ENCODE measurements around the gene TP53AIP1.

Gene TP53AIP1

DNA sequence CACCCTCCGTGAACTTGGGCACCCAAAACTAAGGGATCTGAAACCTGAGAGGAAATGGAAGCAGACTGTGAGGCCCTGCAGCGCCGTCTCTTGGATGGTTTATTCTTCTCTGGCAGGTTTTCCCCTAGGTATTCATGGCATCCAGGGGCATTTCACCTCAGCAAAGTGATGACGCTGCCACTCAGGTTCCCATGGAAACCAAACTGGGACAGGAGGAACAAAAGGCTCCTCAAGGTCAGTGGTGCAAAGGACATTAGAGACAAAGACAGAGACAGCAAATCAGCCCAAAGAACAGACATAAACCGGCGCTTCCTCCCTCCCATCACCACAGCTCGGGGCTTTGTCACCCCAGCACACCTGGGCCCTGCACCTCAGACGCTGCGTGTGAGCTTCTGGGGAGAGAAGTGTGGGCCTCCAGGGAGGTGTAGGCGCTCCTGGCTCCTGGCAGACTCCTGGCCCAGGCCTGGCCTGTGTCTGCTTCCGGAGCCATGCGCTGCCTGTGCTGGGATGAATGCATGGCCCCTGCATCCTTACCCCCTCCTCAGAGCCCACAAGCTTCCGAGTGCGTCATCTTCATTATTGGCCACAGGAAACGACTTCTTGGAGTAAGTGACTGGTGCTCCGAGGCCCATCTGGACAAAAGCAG is 5.9 kb downstream of the TP53AIP1 start:
- H3K27me3 ChIP-seq (ENCODE audit: control insufficient read depth in 2 of 2, insufficient read depth in 2 of 2, low read length in 2 of 2) = peaks cover 0 to 2% of the 10 kb centered on the region in 2 donors
- H3K4me3 ChIP-seq (ENCODE audit: low read length in 2 of 2) = no peak overlapping the region
- H3K36me3 ChIP-seq (ENCODE audit: control insufficient read depth in 2 of 2, insufficient read depth in 2 of 2, low read length in 2 of 2) = no peaks in the 10 kb centered on the region
- no peaks in the 10 kb centered on the region for H3K4me1 ChIP-seq (ENCODE audit: control insufficient read depth in 2 of 2, insufficient read depth in 2 of 2, low read length in 2 of 2)
- no peak overlapping the region for H3K9ac ChIP-seq (ENCODE audit: low read depth in 1 of 2, low read length in 2 of 2)
- H3K27ac ChIP-seq (ENCODE audit: low read depth in 2 of 2, low read length in 2 of 2) = no peak overlapping the region
- H3K9me3 ChIP-seq (ENCODE audit: control insufficient read depth in 2 of 2, low read length in 2 of 2) = no peaks in the 10 kb centered on the region

- no peaks in the 10 kb centered on the region for H3K36me3 ChIP-seq (ENCODE audit: control insufficient read depth in 2 of 2, insufficient read depth in 2 of 2, low read length in 2 of 2)
- no peak overlapping the region for H3K27ac ChIP-seq (ENCODE audit: low read depth in 2 of 2, low read length in 2 of 2)
- H3K9me3 ChIP-seq (ENCODE audit: control insufficient read depth in 2 of 2, low read length in 2 of 2) = no peaks in the 10 kb centered on the region
- no peak overlapping the region for H3K9ac ChIP-seq (ENCODE audit: low read depth in 1 of 2, low read length in 2 of 2)
- no peaks in the 10 kb centered on the region for H3K4me1 ChIP-seq (ENCODE audit: control insufficient read depth in 2 of 2, insufficient read depth in 2 of 2, low read length in 2 of 2)
- H3K27me3 ChIP-seq (ENCODE audit: control insufficient read depth in 2 of 2, insufficient read depth in 2 of 2, low read length in 2 of 2) = no peaks in the 10 kb centered on the region
- H3K4me3 ChIP-seq (ENCODE audit: low read length in 2 of 2) = no peak overlapping the region
Measured at GRCh38 chr11:128934926-128935325, 7.7 kb downstream of the TP53AIP1 start.

DNA sequence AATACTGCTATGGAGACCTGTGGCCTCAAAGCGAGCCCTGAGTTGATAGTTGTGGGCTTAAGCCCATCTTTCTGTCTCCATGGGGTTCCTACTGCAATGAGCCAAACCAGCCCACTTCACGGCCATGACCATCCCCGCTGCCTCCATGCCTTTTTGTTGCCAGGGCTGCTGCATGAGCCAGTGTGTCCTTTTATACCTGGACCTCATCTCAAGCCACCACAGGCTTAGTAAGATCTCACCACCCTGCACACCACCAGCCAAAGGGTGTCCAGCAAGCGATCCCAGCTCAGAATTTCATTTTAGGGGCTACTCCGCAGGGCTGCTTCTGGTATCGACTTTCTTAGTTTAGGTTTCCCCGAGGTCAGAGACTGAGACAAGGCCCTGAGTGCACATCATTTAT is 8.3 kb downstream of the TP53AIP1 start:
- no peak overlapping the region for H3K9ac ChIP-seq (ENCODE audit: low read depth in 1 of 2, low read length in 2 of 2)
- no peak overlapping the region for H3K27ac ChIP-seq (ENCODE audit: low read depth in 2 of 2, low read length in 2 of 2)

GRCh38 chr11:128933481-128934178 is 9.0 kb downstream of the TP53AIP1 start:
- no peak overlapping the region for H3K27ac ChIP-seq (ENCODE audit: low read depth in 2 of 2, low read length in 2 of 2)
- H3K4me3 ChIP-seq (ENCODE audit: low read length in 2 of 2) = no peak overlapping the region
- H3K4me1 ChIP-seq (ENCODE audit: control insufficient read depth in 2 of 2, insufficient read depth in 2 of 2, low read length in 2 of 2) = no peaks in the 10 kb centered on the region
- H3K9ac ChIP-seq (ENCODE audit: low read depth in 1 of 2, low read length in 2 of 2) = no peak overlapping the region
- H3K36me3 ChIP-seq (ENCODE audit: control insufficient read depth in 2 of 2, insufficient read depth in 2 of 2, low read length in 2 of 2) = no peaks in the 10 kb centered on the region
- H3K9me3 ChIP-seq (ENCODE audit: control insufficient read depth in 2 of 2, low read length in 2 of 2) = no peaks in the 10 kb centered on the region
- no peaks in the 10 kb centered on the region for H3K27me3 ChIP-seq (ENCODE audit: control insufficient read depth in 2 of 2, insufficient read depth in 2 of 2, low read length in 2 of 2)

More for the DNA sequence above, 8.3 kb downstream of the TP53AIP1 start:
- H3K4me3 ChIP-seq (ENCODE audit: low read length in 2 of 2) = no peak overlapping the region
- H3K27me3 ChIP-seq (ENCODE audit: control insufficient read depth in 2 of 2, insufficient read depth in 2 of 2, low read length in 2 of 2) = no peaks in the 10 kb centered on the region
- H3K4me1 ChIP-seq (ENCODE audit: control insufficient read depth in 2 of 2, insufficient read depth in 2 of 2, low read length in 2 of 2) = no peaks in the 10 kb centered on the region
- H3K36me3 ChIP-seq (ENCODE audit: control insufficient read depth in 2 of 2, insufficient read depth in 2 of 2, low read length in 2 of 2) = no peaks in the 10 kb centered on the region
- H3K9me3 ChIP-seq (ENCODE audit: control insufficient read depth in 2 of 2, low read length in 2 of 2) = no peaks in the 10 kb centered on the region

DNA sequence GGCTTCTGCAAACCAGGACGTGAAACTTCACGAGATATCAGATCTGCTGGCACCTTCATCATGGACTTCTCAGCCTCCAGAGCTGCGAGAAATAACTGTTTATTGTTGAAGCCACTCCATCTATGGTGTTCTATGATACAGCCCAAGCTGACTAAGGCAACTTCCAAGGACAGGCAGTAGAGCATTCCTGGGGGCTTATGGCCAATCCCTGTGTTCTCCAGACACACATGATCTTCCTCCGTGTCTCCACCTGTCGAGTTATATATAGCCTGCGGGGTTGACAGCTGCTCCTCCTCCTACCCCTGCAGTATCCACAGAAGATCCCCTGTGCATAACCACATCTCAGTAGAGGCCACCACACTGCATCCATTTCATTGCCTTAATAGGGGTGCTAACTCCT is 11.0 kb downstream of the TP53AIP1 start:
- Histone ChIP-seq H3K27ac (ENCODE audit: low read depth in 2 of 2, low read length in 2 of 2) (no peak overlapping the region), H3K9ac (ENCODE audit: low read depth in 1 of 2, low read length in 2 of 2) (no peak overlapping the region), H3K36me3 (ENCODE audit: control insufficient read depth in 2 of 2, insufficient read depth in 2 of 2, low read length in 2 of 2) (no peaks in the 10 kb centered on the region), H3K9me3 (ENCODE audit: control insufficient read depth in 2 of 2, low read length in 2 of 2) (no peaks in the 10 kb centered on the region), H3K4me1 (ENCODE audit: control insufficient read depth in 2 of 2, insufficient read depth in 2 of 2, low read length in 2 of 2) (no peaks in the 10 kb centered on the region), H3K4me3 (ENCODE audit: low read length in 2 of 2) (no peak overlapping the region), H3K27me3 (ENCODE audit: control insufficient read depth in 2 of 2, insufficient read depth in 2 of 2, low read length in 2 of 2) (no peaks in the 10 kb centered on the region)

- H3K27ac ChIP-seq (ENCODE audit: low read depth in 2 of 2, low read length in 2 of 2) = no peak overlapping the region
- H3K9me3 ChIP-seq (ENCODE audit: control insufficient read depth in 2 of 2, low read length in 2 of 2) = no peaks in the 10 kb centered on the region
- no peaks in the 10 kb centered on the region for H3K36me3 ChIP-seq (ENCODE audit: control insufficient read depth in 2 of 2, insufficient read depth in 2 of 2, low read length in 2 of 2)
- no peaks in the 10 kb centered on the region for H3K27me3 ChIP-seq (ENCODE audit: control insufficient read depth in 2 of 2, insufficient read depth in 2 of 2, low read length in 2 of 2)
- no peaks in the 10 kb centered on the region for H3K4me1 ChIP-seq (ENCODE audit: control insufficient read depth in 2 of 2, insufficient read depth in 2 of 2, low read length in 2 of 2)
- no peak overlapping the region for H3K9ac ChIP-seq (ENCODE audit: low read depth in 1 of 2, low read length in 2 of 2)
- H3K4me3 ChIP-seq (ENCODE audit: low read length in 2 of 2) = no peak overlapping the region
Measured at GRCh38 chr11:128931066-128931465, 11.6 kb downstream of the TP53AIP1 start.

DNA sequence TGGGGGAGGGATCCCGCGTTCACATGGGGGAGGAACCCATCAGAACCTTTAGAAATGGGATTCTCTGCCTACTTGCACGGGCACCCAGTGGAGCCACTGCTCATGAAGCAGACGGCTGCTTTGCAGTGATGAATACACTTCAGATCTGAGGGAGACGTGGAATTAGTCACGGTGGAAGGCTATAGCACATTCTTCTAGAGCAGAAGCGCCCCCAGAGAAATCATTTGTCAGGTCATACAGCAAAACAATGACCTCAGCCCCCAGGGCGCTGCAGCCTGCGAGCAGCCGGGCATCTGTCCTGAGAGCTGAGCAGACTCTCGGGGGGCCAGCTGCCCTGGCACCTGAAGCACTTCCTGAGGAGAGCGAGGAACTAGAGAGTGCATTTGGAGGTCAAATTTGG is 12.7 kb downstream of the TP53AIP1 start:
- no peaks in the 10 kb centered on the region for H3K4me1 ChIP-seq (ENCODE audit: control insufficient read depth in 2 of 2, insufficient read depth in 2 of 2, low read length in 2 of 2)
- H3K27me3 ChIP-seq (ENCODE audit: control insufficient read depth in 2 of 2, insufficient read depth in 2 of 2, low read length in 2 of 2) = no peaks in the 10 kb centered on the region
- H3K9me3 ChIP-seq (ENCODE audit: control insufficient read depth in 2 of 2, low read length in 2 of 2) = no peaks in the 10 kb centered on the region
- no peak overlapping the region for H3K9ac ChIP-seq (ENCODE audit: low read depth in 1 of 2, low read length in 2 of 2)
- H3K36me3 ChIP-seq (ENCODE audit: control insufficient read depth in 2 of 2, insufficient read depth in 2 of 2, low read length in 2 of 2) = no peaks in the 10 kb centered on the region
- H3K4me3 ChIP-seq (ENCODE audit: low read length in 2 of 2) = no peak overlapping the region
- no peak overlapping the region for H3K27ac ChIP-seq (ENCODE audit: low read depth in 2 of 2, low read length in 2 of 2)

DNA sequence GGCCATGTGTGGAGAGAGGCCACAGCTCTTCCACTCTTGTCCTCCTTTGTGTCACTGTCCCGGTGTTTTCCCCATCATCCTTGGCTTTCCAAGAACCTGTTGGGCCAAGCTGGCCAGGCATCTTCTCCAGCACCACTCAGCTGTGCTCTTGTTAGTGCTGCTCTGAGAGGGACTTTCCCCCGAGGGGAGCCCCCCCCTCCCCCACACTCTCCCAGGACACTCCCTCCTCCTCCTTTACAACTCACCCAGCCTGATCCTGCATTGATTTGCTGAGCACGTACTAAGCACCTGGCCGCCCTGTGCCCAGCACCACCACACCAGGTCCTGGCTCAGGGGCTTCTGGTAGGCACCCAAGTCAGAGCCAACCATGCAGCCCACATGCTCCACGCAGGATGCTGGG is 13.2 kb downstream of the TP53AIP1 start:
- Histone ChIP-seq H3K27ac (ENCODE audit: low read depth in 2 of 2, low read length in 2 of 2) (no peak overlapping the region), H3K9ac (ENCODE audit: low read depth in 1 of 2, low read length in 2 of 2) (no peak overlapping the region), H3K27me3 (ENCODE audit: control insufficient read depth in 2 of 2, insufficient read depth in 2 of 2, low read length in 2 of 2) (no peaks in the 10 kb centered on the region), H3K4me1 (ENCODE audit: control insufficient read depth in 2 of 2, insufficient read depth in 2 of 2, low read length in 2 of 2) (no peaks in the 10 kb centered on the region), H3K4me3 (ENCODE audit: low read length in 2 of 2) (no peak overlapping the region), H3K36me3 (ENCODE audit: control insufficient read depth in 2 of 2, insufficient read depth in 2 of 2, low read length in 2 of 2) (no peaks in the 10 kb centered on the region), H3K9me3 (ENCODE audit: control insufficient read depth in 2 of 2, low read length in 2 of 2) (no peaks in the 10 kb centered on the region)

DNA sequence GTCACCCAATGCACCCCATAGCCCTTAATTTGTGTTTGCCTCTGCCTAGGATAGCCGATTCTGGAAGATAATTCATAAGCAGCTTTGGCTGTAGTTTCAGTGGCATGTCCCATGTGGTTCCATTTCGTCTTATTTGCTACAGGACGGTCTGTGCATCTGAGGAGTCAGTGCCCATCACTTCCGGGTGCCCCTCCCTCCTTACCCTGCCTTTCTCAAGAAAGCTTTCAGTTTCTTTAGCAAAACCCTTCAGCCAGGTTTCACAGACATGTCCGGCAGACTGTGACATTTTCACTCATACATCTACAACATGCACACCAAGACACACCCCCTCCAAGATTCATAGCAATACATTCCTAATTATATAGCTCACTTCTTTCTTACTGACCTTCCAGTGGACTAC is 14.3 kb downstream of the TP53AIP1 start:
- no peak overlapping the region for H3K9ac ChIP-seq (ENCODE audit: low read depth in 1 of 2, low read length in 2 of 2)
- H3K9me3 ChIP-seq (ENCODE audit: control insufficient read depth in 2 of 2, low read length in 2 of 2) = no peaks in the 10 kb centered on the region
- peak overlapping the region in 1 of 2 donors; percentile 14 for H3K4me3 ChIP-seq (ENCODE audit: low read length in 2 of 2)
- H3K27ac ChIP-seq (ENCODE audit: low read depth in 2 of 2, low read length in 2 of 2) = no peak overlapping the region
- no peaks in the 10 kb centered on the region for H3K4me1 ChIP-seq (ENCODE audit: control insufficient read depth in 2 of 2, insufficient read depth in 2 of 2, low read length in 2 of 2)
- H3K36me3 ChIP-seq (ENCODE audit: control insufficient read depth in 2 of 2, insufficient read depth in 2 of 2, low read length in 2 of 2) = no peaks in the 10 kb centered on the region
- H3K27me3 ChIP-seq (ENCODE audit: control insufficient read depth in 2 of 2, insufficient read depth in 2 of 2, low read length in 2 of 2) = no peaks in the 10 kb centered on the region

GRCh38 chr11:128927683-128928336 is 14.9 kb downstream of the TP53AIP1 start:
- H3K27me3 ChIP-seq (ENCODE audit: control insufficient read depth in 2 of 2, insufficient read depth in 2 of 2, low read length in 2 of 2) = no peaks in the 10 kb centered on the region
- H3K27ac ChIP-seq (ENCODE audit: low read depth in 2 of 2, low read length in 2 of 2) = no peak overlapping the region
- no peaks in the 10 kb centered on the region for H3K4me1 ChIP-seq (ENCODE audit: control insufficient read depth in 2 of 2, insufficient read depth in 2 of 2, low read length in 2 of 2)
- no peak overlapping the region for H3K9ac ChIP-seq (ENCODE audit: low read depth in 1 of 2, low read length in 2 of 2)
- H3K4me3 ChIP-seq (ENCODE audit: low read length in 2 of 2) = no peak overlapping the region
- H3K9me3 ChIP-seq (ENCODE audit: control insufficient read depth in 2 of 2, low read length in 2 of 2) = no peaks in the 10 kb centered on the region
- no peaks in the 10 kb centered on the region for H3K36me3 ChIP-seq (ENCODE audit: control insufficient read depth in 2 of 2, insufficient read depth in 2 of 2, low read length in 2 of 2)
